Measurements from ENCODE around the gene HIVEP2.

HIVEP2 gene

DNA sequence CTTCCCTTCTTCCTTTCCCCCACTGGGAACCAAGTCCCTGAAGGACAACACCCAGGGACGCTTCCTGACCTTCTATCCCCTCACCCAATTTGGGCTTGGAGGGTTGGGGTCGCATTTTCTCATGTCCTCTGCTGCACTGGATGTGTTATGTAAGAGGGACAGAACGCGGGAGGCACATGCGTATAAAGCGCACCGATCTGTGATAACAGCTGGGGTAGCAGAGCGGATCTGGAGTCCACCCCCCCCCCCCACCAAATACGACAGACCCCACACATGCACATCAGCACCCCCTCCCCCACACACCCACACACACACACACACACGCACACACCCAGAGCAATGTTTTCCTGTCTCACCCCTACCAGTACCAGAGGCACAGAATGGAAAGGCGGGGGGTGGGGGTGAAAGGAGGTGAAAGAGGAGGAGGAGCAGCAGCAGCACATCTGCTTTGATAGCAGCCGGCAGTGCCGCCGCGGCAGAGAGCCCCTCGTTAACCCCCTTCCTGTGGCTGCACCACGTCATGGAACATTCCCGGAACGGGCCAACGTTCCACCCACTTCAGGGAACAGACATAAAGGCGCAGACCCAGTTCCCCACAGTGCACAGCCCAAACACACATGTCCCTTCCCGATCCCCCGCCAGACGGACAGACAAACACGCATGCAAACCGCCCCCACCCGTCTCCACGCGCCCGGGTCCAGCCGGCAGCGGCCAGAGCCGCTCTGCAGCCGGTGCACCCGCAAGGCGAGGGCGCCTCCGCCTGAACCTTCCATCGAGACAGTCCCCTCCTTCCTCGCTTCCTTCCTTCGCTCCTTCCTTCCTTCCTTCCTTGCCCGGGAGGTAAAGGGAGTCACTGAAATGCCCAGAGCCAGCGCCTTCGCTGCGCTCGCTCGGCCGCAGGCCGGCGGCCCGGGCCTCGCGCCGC lies 590 bp downstream of the HIVEP2 start:
- peak; percentile 89 for DNase-seq (ENCODE audit: low spot score)

DNA sequence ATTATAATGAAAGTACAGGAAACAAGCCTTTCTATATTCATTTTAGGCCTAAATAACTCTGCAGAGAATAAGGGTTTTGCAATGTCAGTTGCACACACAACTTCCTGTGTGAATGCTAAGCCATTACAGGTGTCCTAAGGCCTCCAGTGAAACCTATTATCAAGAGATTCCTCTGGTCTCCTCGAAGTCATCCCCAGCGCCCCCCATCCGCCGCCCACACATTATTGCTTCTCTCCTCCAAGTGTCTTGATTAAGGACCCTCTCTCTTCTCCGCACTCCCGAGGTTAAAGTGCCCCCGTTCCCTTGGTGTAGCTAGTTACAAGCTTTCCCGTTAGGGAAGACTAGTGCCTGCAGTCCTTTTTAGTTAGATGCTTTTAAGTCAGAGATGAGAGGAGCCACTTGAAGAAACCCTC lies 1.3 kb downstream of the HIVEP2 start:
- peak; percentile 68 for DNase-seq (ENCODE audit: low spot score)

DNA sequence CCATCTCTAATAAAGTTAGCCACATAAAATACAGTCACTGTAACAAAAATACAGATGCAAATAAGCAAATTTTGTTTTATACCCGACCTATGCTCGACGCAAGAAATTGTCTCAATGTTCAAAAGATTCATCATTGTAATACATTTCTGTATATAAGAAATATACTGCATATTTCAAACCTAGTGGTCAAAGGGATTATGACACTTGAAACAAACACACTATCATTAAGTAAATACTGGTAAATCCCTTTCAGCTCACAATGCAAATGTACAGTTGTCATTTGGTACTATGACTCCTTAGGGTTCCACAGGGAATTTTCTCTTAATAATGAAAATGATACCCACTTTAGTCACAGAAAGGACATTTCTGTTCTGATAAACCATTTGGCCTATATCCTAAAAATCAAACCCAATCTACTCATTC lies 2.2 kb downstream of the HIVEP2 start:
- peak; percentile 50 for DNase-seq (ENCODE audit: low spot score)

DNA sequence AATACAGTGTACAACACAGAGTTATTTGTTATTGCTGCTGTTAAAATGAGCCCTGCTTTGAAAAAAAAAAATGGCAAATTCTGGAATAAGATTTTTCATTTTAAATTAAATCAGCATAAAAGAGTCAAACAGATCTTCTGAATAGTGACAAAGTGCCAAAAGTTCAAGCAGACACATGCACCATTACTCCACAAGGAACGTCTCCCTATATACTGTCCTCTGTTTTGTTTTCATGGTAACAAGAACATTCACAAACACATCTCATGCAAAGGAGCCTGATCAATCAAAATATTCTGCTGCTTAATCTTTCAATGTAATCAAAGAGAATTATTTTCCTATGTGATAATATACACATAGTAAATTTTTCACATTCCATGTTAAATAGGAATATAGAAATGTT lies 2.7 kb downstream of the HIVEP2 start:
- DNase-seq (ENCODE audit: low spot score) = no peak

- no peak for DNase-seq (ENCODE audit: low spot score)
These were observed 4.0 kb downstream of the HIVEP2 start for GRCh38 chr6:142941018-142941417.

DNA sequence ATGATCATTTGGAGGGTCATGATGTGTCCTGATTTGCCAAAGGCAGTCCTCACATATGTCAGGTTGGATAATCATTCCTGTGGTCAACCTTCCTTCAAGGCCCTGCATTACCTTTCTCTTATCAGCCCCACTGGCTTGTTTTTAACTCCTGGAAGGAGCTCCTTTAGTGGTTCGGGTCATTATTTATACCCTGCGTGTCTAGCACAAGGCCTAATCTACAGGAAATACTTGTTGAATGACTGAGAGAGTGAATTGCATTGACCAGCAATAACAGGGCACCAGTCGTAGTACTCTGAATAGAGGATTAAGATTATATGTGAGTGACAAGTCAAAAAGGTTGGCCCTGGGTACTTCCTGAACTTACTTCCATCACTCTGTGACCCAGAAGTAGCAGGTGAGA lies 4.5 kb downstream of the HIVEP2 start:
- DNase-seq (ENCODE audit: low spot score) = peak; percentile 25

DNA sequence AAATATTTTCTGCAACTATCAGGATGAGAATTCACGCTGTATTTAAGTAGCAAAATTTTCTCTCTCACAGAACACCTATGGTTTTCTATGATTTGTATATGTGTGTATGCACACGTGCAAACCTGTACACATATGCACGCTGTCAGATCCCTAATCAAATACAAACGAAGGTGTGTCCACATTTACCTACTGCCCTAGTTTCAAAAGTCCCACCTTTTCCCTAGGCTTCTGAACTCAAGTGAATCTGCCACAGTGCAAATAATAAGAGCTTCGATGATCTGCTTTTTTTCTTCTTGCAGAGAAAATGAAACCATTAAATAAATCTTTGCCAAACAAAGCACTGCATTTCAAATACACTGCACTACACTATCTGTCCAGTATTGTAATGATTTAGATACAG lies 6.5 kb downstream of the HIVEP2 start:
- DNase-seq (ENCODE audit: low spot score) = no peak

DNA sequence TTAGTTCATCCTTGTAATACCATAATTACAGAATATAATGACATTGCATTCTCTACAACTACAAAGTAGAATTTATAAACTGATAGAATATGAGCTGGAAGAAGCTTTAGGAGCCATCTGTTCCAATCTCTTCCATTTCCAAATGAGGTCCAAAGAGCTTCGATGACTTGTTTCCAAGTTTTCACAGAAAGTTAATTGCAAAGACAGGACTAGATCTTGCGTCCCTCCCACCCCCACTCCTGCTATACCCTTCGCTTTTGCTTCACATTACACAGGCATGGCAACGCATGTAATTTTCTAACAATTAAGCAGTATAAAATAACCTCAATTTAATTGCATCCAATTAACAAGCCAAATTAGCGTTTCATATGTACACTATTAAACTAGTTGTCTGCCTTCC lies 7.0 kb downstream of the HIVEP2 start:
- DNase-seq (ENCODE audit: low spot score) = no peak

GRCh38 chr6:142935553-142936517 lies 9.1 kb downstream of the HIVEP2 start:
- no peak for DNase-seq (ENCODE audit: low spot score)

GRCh38 chr6:142934599-142934998 lies 10.4 kb downstream of the HIVEP2 start:
- DNase-seq (ENCODE audit: low spot score) = no peak

- no peak for DNase-seq (ENCODE audit: low spot score)
These were observed 10.9 kb downstream of the HIVEP2 start for GRCh38 chr6:142934106-142934505.

DNA sequence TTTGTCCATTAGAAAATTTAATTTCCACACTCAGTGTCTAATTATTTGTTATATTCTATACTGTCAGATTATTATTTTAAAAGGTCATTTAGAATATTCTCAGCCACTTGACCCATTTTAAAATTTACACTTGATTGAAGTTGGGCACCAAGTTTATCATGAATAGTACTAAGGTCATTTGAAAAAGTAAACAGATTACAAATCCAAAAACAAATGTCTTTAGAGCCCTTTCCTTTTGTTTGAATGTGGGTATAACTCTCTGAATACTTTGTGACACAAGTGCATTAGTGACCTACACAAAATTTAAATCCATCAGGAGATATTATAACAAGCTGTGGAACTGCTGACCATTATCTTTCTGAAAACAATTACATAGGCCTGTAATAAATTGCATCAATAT lies 11.3 kb downstream of the HIVEP2 start:
- DNase-seq (ENCODE audit: low spot score) = no peak

GRCh38 chr6:142932889-142933288 lies 12.1 kb downstream of the HIVEP2 start:
- no peak for DNase-seq (ENCODE audit: low spot score)

GRCh38 chr6:142929751-142930358 lies 15.1 kb downstream of the HIVEP2 start:
- no peak for DNase-seq (ENCODE audit: low spot score)

DNA sequence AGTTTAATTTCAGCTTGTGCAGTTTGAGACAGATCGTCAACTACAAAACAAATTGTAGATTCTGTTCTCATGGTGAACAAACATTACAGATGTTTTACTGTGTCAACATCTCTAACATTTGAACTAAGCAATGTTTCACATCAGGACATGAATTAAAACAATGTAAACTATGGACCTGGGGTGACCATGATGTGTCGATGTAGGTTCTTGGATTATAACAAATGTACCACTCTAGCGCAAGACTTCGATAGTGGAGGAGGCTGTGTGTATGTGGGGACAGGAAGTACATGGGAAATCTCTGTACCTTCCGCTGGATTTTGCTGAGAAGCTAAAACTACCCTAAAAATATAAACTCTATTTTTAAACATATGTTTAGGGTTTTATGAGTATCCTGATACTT lies 17.1 kb downstream of the HIVEP2 start:
- peak; percentile 54 for DNase-seq (ENCODE audit: low spot score)

DNA sequence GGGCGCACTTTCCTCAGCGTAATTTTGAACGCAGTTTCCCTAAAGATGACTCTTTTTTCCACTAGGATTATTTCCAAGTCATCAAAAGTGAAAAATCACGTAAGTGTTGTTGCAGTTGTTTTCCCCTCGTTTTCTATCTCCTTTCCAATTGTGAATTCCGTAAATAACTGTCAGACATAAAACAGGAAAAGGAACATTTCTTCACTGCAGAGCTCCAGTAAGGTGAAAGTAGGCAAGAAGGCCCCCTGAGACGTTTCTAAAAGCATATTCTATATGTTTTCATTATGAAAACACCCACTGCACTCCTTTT lies 17.8 kb downstream of the HIVEP2 start:
- DNase-seq (ENCODE audit: low spot score) = no peak

- peak; percentile 77 for DNase-seq (ENCODE audit: low spot score)
These were observed 18.3 kb downstream of the HIVEP2 start for GRCh38 chr6:142926494-142927270.

DNA sequence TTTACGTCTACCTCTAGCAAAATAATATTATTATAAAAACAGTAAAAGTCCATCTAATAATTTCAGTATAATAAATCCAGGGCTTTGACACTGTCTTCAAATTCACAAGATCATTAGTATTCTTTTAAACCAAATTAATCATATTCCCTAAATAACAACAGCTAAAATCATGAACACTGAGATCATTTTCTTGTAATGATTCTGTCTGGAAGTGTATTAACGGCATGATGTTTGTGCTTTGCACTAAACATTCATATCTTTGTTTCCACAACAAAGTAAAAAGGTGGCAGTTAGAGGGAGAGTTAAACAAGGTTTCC lies 18.8 kb downstream of the HIVEP2 start:
- no peak for DNase-seq (ENCODE audit: low spot score)

GRCh38 chr6:142925575-142926110 lies 19.3 kb downstream of the HIVEP2 start:
- no peak for DNase-seq (ENCODE audit: low spot score)

DNA sequence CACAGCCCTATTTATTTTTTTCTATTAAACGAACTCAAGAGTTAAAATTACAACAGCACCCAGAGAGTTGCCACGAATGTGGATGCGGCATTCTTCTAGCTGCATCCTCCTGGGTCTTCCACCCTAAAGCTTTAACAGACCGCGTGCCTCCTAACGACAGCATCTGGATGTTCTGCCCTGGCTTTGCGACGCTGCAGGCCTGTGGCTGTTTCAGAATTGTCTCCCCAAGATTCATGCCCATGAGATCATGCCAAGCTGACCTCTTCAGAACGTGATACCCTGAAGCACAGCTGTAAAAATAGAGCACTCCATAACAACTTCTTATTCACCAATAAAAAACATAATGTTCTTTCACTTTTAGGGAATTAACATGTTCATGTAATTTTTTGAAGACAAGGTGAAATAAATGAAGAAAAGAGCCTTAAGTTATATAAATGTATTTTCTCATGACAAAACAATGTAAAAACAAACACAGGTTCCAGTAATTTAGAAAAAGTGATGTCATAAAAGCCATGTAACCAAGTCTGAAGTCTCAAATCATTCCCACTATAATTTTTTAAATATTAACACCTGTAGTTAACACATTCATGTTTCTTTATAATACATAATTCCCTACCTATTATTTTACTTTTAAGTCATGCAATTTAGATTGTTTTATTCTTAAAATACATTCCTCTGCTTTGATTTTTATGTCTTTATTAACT lies 26.5 kb downstream of the HIVEP2 start:
- no peak for DNase-seq (ENCODE audit: low spot score)

DNA sequence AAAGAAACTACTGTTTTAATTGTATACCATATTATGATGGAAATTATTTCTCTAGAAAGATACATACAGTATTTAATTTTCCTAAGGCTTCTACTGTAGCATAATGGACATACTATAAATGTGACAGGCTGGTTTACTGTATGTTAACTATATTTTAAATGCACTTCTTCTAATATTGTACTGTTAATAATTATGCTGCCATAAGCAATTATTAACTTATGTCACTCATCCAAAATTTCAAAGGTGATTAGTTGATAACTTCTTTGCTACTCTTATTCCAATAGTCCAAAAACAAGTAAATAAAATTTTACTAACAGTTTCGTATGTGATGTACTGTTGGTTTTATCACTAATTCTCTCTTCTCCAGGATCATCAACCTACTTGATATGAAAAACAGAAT lies 28.1 kb downstream of the HIVEP2 start:
- DNase-seq (ENCODE audit: low spot score) = no peak
